ENCODE results near the gene COL11A2. TPM values are rescaled to one million over a fixed set of nuclear protein-coding genes. Genes with fewer than 3 reads are reported as not detected.

Gene COL11A2
- total and polyA plus RNA-seq, 2 of the 13 experiments (the other 11 are each of a cell fraction or from before 2014, with no cell fraction given), result 0.55 TPM

- TF ChIP-seq, protein P1, sequence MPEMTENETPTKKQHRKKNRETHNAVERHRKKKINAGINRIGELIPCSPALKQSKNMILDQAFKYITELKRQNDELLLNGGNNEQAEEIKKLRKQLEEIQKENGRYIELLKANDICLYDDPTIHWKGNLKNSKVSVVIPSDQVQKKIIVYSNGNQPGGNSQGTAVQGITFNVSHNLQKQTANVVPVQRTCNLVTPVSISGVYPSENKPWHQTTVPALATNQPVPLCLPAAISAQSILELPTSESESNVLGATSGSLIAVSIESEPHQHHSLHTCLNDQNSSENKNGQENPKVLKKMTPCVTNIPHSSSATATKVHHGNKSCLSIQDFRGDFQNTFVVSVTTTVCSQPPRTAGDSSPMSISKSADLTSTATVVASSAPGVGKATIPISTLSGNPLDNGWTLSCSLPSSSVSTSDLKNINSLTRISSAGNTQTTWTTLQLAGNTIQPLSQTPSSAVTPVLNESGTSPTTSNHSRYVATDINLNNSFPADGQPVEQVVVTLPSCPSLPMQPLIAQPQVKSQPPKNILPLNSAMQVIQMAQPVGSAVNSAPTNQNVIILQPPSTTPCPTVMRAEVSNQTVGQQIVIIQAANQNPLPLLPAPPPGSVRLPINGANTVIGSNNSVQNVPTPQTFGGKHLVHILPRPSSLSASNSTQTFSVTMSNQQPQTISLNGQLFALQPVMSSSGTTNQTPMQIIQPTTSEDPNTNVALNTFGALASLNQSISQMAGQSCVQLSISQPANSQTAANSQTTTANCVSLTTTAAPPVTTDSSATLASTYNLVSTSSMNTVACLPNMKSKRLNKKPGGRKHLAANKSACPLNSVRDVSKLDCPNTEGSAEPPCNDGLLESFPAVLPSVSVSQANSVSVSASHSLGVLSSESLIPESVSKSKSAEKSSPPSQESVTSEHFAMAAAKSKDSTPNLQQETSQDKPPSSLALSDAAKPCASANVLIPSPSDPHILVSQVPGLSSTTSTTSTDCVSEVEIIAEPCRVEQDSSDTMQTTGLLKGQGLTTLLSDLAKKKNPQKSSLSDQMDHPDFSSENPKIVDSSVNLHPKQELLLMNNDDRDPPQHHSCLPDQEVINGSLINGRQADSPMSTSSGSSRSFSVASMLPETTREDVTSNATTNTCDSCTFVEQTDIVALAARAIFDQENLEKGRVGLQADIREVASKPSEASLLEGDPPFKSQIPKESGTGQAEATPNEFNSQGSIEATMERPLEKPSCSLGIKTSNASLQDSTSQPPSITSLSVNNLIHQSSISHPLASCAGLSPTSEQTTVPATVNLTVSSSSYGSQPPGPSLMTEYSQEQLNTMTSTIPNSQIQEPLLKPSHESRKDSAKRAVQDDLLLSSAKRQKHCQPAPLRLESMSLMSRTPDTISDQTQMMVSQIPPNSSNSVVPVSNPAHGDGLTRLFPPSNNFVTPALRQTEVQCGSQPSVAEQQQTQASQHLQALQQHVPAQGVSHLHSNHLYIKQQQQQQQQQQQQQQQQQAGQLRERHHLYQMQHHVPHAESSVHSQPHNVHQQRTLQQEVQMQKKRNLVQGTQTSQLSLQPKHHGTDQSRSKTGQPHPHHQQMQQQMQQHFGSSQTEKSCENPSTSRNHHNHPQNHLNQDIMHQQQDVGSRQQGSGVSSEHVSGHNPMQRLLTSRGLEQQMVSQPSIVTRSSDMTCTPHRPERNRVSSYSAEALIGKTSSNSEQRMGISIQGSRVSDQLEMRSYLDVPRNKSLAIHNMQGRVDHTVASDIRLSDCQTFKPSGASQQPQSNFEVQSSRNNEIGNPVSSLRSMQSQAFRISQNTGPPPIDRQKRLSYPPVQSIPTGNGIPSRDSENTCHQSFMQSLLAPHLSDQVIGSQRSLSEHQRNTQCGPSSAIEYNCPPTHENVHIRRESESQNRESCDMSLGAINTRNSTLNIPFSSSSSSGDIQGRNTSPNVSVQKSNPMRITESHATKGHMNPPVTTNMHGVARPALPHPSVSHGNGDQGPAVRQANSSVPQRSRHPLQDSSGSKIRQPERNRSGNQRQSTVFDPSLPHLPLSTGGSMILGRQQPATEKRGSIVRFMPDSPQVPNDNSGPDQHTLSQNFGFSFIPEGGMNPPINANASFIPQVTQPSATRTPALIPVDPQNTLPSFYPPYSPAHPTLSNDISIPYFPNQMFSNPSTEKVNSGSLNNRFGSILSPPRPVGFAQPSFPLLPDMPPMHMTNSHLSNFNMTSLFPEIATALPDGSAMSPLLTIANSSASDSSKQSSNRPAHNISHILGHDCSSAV (CRISPR knock-in tag; IDR thresholded peaks at IDR 0.05; ENCODE audit: borderline replicate concordance), result no peak
- TF ChIP-seq ZNF792 (CRISPR knock-in tag; IDR thresholded peaks at IDR 0.05) (no peak), CENPT (CRISPR knock-in tag; IDR thresholded peaks at IDR 0.05; ENCODE audit: low read depth) (no peak), POGK (CRISPR knock-in tag; conservative IDR thresholded peaks at IDR 0.05) (no peak), NFAT5 (CRISPR knock-in tag; IDR thresholded peaks at IDR 0.05) (no peak), ZNF546 (CRISPR knock-in tag; conservative IDR thresholded peaks at IDR 0.05) (no peak), ARNT (IDR thresholded peaks at IDR 0.05) (no peak), ZNF766 (CRISPR knock-in tag; IDR thresholded peaks at IDR 0.05; ENCODE audit: borderline replicate concordance) (no peak), DDIT3 (CRISPR knock-in tag; IDR thresholded peaks at IDR 0.05) (no peak)
- TF ChIP-seq, protein P2, sequence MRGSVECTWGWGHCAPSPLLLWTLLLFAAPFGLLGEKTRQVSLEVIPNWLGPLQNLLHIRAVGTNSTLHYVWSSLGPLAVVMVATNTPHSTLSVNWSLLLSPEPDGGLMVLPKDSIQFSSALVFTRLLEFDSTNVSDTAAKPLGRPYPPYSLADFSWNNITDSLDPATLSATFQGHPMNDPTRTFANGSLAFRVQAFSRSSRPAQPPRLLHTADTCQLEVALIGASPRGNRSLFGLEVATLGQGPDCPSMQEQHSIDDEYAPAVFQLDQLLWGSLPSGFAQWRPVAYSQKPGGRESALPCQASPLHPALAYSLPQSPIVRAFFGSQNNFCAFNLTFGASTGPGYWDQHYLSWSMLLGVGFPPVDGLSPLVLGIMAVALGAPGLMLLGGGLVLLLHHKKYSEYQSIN (CRISPR knock-in tag; IDR thresholded peaks at IDR 0.05; ENCODE audit: borderline replicate concordance), result no peak
Observed at GRCh38 chr6:33199687-33200218, 7.5 kb upstream of the COL11A2 start (continued).
